SK-N-SH (cell line): ENCODE data around the gene TCF19. TPM values are rescaled to one million over a fixed set of nuclear protein-coding genes. Genes with fewer than 3 reads are reported as not detected.

Source experiments
- CTCF ChIA-PET: fragments of 300-600, 350-600 bp; formaldehyde crosslinking; extraction: SDS; loops from one replicate; lab custom pipeline; 2021; lab: Yijun Ruan, JAX
- POLR2A ChIA-PET: fragments of 350-600 bp; sonication (Branson Sonifier 250); formaldehyde crosslinking; extraction: SDS; loops from one replicate; lab custom pipeline; 2020; ENCODE audit warnings: antibody characterized with exemption, inconsistent platforms; lab: Yijun Ruan, JAX
- DNase-seq: peaks from one replicate; pipeline ENCODE4 v3.0.0; 2012
- H2AFZ ChIP-seq: fragments of 200-600 bp; sonication (generic); 2 replicates; pipeline ENCODE4 v1.8.1; 2016; ENCODE audit warnings: antibody characterized with exemption, mild to moderate bottlenecking, low read depth
- H3F3A ChIP-seq: fragments of 200-600 bp; sonication (generic); replicated peaks from 2 replicates; pipeline ENCODE3; 2016; ENCODE audit warnings: antibody characterized with exemption, mild to moderate bottlenecking; ENCODE audit not compliant: insufficient read depth
- H3K27ac ChIP-seq, 2 experiments: fragments of 200-500 bp in 1 of 2; fragments of 200-600 bp in 1 of 2; sonication (Bioruptor generic) in 1 of 2; sonication (generic), shearing (Covaris generic) in 1 of 2; 2 replicates each; pipeline versions ENCODE4 v1.5.1 to v1.6.1; 2014 to 2016; ENCODE audit warnings: low read depth in 2 of 2, inconsistent platforms in 1 of 2, low read length in 1 of 2, mild to moderate bottlenecking in 1 of 2, mixed read lengths in 1 of 2
- H3K27me3 ChIP-seq: fragments of 200-600 bp; sonication (generic), shearing (Covaris generic); 2 replicates; pipeline ENCODE4 v1.6.1; 2016; ENCODE audit warnings: mixed run types; ENCODE audit not compliant: insufficient read depth
- H3K36me3 ChIP-seq, 2 experiments: fragments of 200-500 bp in 1 of 2; fragments of 200-600 bp in 1 of 2; sonication (Bioruptor generic) in 1 of 2; sonication (generic) in 1 of 2; replicated peaks in 1 of 2; 2 replicates each; pipeline versions ENCODE3 to v1.5.1; 2014 to 2016; ENCODE audit warnings: low read length in 1 of 2, mild to moderate bottlenecking in 1 of 2; ENCODE audit not compliant: insufficient read depth in 2 of 2, control insufficient read depth in 1 of 2
- H3K4me1 ChIP-seq, 2 experiments: fragments of 200-500 bp in 1 of 2; fragments of 200-600 bp in 1 of 2; sonication (Bioruptor generic) in 1 of 2; sonication (generic), shearing (Covaris generic) in 1 of 2; 2 replicates each; pipeline versions ENCODE4 v1.5.1 to v1.6.1; 2014 to 2016; ENCODE audit warnings: low read depth in 1 of 2, low read length in 1 of 2, mixed run types in 1 of 2; ENCODE audit not compliant: insufficient read depth in 2 of 2, control insufficient read depth in 1 of 2
- H3K4me2 ChIP-seq: fragments of 200-600 bp; sonication (generic), shearing (Covaris generic); 2 replicates; pipeline ENCODE4 v1.6.1; 2017; ENCODE audit warnings: mixed run types
- H3K4me3 ChIP-seq, 2 experiments: fragments of 200-500 bp in 1 of 2; fragments of 200-600 bp in 1 of 2; sonication (Bioruptor generic) in 1 of 2; sonication (generic), shearing (Covaris generic) in 1 of 2; 2 replicates each; pipeline versions ENCODE4 v1.5.1 to v1.8.1; 2014 to 2016; ENCODE audit warnings: low read depth in 2 of 2, inconsistent platforms in 1 of 2, low read length in 1 of 2, mild to moderate bottlenecking in 1 of 2, mixed read lengths in 1 of 2, moderate library complexity in 1 of 2
- H3K79me2 ChIP-seq: fragments of 200-600 bp; sonication (generic); 2 replicates; pipeline ENCODE4 v1.8.1; 2017; ENCODE audit warnings: mild to moderate bottlenecking; ENCODE audit not compliant: insufficient read depth
- H3K9ac ChIP-seq: fragments of 200-600 bp; sonication (generic); 2 replicates; pipeline ENCODE4 v1.6.1; 2017; ENCODE audit warnings: mixed run types
- H3K9me2 ChIP-seq: fragments of 200-600 bp; sonication (generic); 2 replicates; pipeline ENCODE4 v1.6.1; 2017; ENCODE audit warnings: mixed run types
- H3K9me3 ChIP-seq: fragments of 200-600 bp; sonication (generic); 2 replicates; pipeline ENCODE4 v1.6.1; 2017; ENCODE audit warnings: mixed run types, mild to moderate bottlenecking, moderate library complexity
- H4K20me1 ChIP-seq: fragments of 200-600 bp; sonication (generic); 2 replicates; pipeline ENCODE4 v1.6.1; 2017; ENCODE audit warnings: mild to moderate bottlenecking, mixed run types; ENCODE audit not compliant: insufficient read depth
- CHD2 ChIP-seq: fragments of 150-350 bp; IDR thresholded peaks from 2 replicates; pipeline ENCODE4 v1.6.1; 2018; ENCODE audit warnings: low read length; ENCODE audit not compliant: partially characterized antibody
- ELF1 ChIP-seq: IDR thresholded peaks from 2 replicates; pipeline ENCODE4 v1.4.0; 2012
- EP300 ChIP-seq, 2 experiments: IDR thresholded peaks; 2 replicates each; pipeline versions ENCODE4 v1.4.0 to v1.6.1; 2012; ENCODE audit warnings: borderline replicate concordance in 1 of 2, low read depth in 1 of 2, low read length in 1 of 2
- FOSL2 ChIP-seq: IDR thresholded peaks from 2 replicates; pipeline ENCODE4 v1.4.0; 2012; ENCODE audit warnings: low read depth, mild to moderate bottlenecking, moderate library complexity, borderline replicate concordance
- JUND ChIP-seq: IDR thresholded peaks from 2 replicates; pipeline ENCODE4 v1.4.0; 2012
- MAX ChIP-seq: IDR thresholded peaks from 2 replicates; pipeline ENCODE4 v1.4.0; 2012; ENCODE audit warnings: low read depth
- MXI1 ChIP-seq: IDR thresholded peaks from 2 replicates; pipeline ENCODE4 v1.6.1; 2012; ENCODE audit warnings: mild to moderate bottlenecking, low read depth, low read length, improper control_type of control experiment
- NFIC ChIP-seq: IDR thresholded peaks from 2 replicates; pipeline ENCODE4 v1.4.0; 2012; ENCODE audit warnings: borderline replicate concordance
- PBX3 ChIP-seq: IDR thresholded peaks from 2 replicates; pipeline ENCODE4; 2012
- POLR2AphosphoS5 ChIP-seq: IDR thresholded peaks from 2 replicates; pipeline ENCODE4 v1.6.1; 2012; ENCODE audit warnings: low read depth, low read length
- RCOR1 ChIP-seq: fragments of 150-350 bp; IDR thresholded peaks from 2 replicates; pipeline ENCODE4 v1.6.1; 2017; ENCODE audit warnings: antibody characterized with exemption, low read length
- SIN3A ChIP-seq: IDR thresholded peaks from 2 replicates; pipeline ENCODE4 v1.6.1; 2012; ENCODE audit warnings: low read depth, mild to moderate bottlenecking, low read length, moderate library complexity, borderline replicate concordance
- TAF1 ChIP-seq: IDR thresholded peaks from 2 replicates; pipeline ENCODE4 v1.6.1; 2012; ENCODE audit warnings: low read depth, mild to moderate bottlenecking, low read length, moderate library complexity, borderline replicate concordance
- TCF12 ChIP-seq: IDR thresholded peaks from 2 replicates; pipeline ENCODE4 v1.4.0; 2012
- TEAD4 ChIP-seq: IDR thresholded peaks from 2 replicates; pipeline ENCODE4 v1.4.0; 2012; ENCODE audit warnings: mild to moderate bottlenecking, borderline replicate concordance; ENCODE audit not compliant: insufficient read depth
- YY1 ChIP-seq: IDR thresholded peaks from 2 replicates; pipeline ENCODE4 v1.4.0; 2012; ENCODE audit warnings: low read depth, mild to moderate bottlenecking
- WGBS: methylation state at CpG from one replicate; pipeline ENCODE4 v1.1.6; 2017; ENCODE audit warnings: low lambda C conversion rate; 5-methylcytosine and 5-hydroxymethylcytosine counted together
- polyA plus RNA-seq, 3 experiments: library from polyadenylated mRNA; depleted of rRNA; stranded (reverse); fragments of >200 nt; gene quantifications; 2 replicates each; pipeline ENCODE4 v1.2.3, GENCODE V29; 2012
- TF ChIP-seq, protein P1 (sequence below): IDR thresholded peaks from 2 replicates; pipeline ENCODE4 v1.6.1; 2012; ENCODE audit warnings: mild to moderate bottlenecking, low read depth, low read length, moderate library complexity
- TF ChIP-seq, protein P2 (sequence below): IDR thresholded peaks from 2 replicates; pipeline ENCODE4 v1.4.0; 2012; ENCODE audit warnings: low read depth, borderline replicate concordance

Gene TCF19
- polyA plus RNA-seq, 1 of the 3 experiments (the other 2 are of a cell fraction): 9.3 TPM

GRCh38 chr6:31114541-31114878, 43.9 kb upstream of the TCF19 start, which contains the start of gene PSORS1C1:
TSS of gene PSORS1C1 (plus strand) at chr6:31114800. CDS start at chr6:31129633, 14,833 bp downstream.
- CTCF ChIA-PET: interaction anchor here (1.7 to 4.8 kb wide), 2 partner anchors 12 to 13 kb away, joined by 4 to 20 read pairs; no protein-coding TSS in a partner anchor
- POLR2A ChIA-PET: no interaction called here
- 0 out of 2 replicates have a peak, but pooled peaks have one; percentile 16 for TF ChIP-seq YY1
- peak; percentile 87 for TF ChIP-seq NFIC
- peak; percentile 53; the same call in 1 of the 2 replicates for TF ChIP-seq MAX
- peak; percentile 93; the same call in 1 of the 2 replicates for TF ChIP-seq FOSL2
- TF ChIP-seq MXI1: no peak
- TF ChIP-seq SIN3A: peak; percentile 85; the same call in 1 of the 2 replicates
- TF ChIP-seq EP300 (IDR thresholded peaks at IDR 0.05; ENCODE audit: borderline replicate concordance in 1 of 2, low read depth in 1 of 2, low read length in 1 of 2): peak in 1 of 2 experiments; percentile 60; a peak in 1 of 4 replicates
- peak; percentile 84 for TF ChIP-seq TCF12
- TF ChIP-seq TEAD4: 0 out of 2 replicates have a peak, but pooled peaks have one; percentile 73
- TF ChIP-seq POLR2AphosphoS5: peak; percentile 76
- 0 out of 2 replicates have a peak, but pooled peaks have one; percentile 26 for TF ChIP-seq TAF1
- TF ChIP-seq JUND: peak; percentile 89
- TF ChIP-seq, protein P1, sequence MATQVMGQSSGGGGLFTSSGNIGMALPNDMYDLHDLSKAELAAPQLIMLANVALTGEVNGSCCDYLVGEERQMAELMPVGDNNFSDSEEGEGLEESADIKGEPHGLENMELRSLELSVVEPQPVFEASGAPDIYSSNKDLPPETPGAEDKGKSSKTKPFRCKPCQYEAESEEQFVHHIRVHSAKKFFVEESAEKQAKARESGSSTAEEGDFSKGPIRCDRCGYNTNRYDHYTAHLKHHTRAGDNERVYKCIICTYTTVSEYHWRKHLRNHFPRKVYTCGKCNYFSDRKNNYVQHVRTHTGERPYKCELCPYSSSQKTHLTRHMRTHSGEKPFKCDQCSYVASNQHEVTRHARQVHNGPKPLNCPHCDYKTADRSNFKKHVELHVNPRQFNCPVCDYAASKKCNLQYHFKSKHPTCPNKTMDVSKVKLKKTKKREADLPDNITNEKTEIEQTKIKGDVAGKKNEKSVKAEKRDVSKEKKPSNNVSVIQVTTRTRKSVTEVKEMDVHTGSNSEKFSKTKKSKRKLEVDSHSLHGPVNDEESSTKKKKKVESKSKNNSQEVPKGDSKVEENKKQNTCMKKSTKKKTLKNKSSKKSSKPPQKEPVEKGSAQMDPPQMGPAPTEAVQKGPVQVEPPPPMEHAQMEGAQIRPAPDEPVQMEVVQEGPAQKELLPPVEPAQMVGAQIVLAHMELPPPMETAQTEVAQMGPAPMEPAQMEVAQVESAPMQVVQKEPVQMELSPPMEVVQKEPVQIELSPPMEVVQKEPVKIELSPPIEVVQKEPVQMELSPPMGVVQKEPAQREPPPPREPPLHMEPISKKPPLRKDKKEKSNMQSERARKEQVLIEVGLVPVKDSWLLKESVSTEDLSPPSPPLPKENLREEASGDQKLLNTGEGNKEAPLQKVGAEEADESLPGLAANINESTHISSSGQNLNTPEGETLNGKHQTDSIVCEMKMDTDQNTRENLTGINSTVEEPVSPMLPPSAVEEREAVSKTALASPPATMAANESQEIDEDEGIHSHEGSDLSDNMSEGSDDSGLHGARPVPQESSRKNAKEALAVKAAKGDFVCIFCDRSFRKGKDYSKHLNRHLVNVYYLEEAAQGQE: 0 out of 2 replicates have a peak, but pooled peaks have one; percentile 22
- TF ChIP-seq, protein P2, sequence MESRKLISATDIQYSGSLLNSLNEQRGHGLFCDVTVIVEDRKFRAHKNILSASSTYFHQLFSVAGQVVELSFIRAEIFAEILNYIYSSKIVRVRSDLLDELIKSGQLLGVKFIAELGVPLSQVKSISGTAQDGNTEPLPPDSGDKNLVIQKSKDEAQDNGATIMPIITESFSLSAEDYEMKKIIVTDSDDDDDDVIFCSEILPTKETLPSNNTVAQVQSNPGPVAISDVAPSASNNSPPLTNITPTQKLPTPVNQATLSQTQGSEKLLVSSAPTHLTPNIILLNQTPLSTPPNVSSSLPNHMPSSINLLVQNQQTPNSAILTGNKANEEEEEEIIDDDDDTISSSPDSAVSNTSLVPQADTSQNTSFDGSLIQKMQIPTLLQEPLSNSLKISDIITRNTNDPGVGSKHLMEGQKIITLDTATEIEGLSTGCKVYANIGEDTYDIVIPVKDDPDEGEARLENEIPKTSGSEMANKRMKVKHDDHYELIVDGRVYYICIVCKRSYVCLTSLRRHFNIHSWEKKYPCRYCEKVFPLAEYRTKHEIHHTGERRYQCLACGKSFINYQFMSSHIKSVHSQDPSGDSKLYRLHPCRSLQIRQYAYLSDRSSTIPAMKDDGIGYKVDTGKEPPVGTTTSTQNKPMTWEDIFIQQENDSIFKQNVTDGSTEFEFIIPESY: no peak
- TF ChIP-seq RCOR1: no peak
- no peak for TF ChIP-seq CHD2
- TF ChIP-seq PBX3: peak; percentile 55; the same call in 1 of the 2 replicates
- peak; percentile 41 for TF ChIP-seq ELF1

More at GRCh38 chr6:31114541-31114878, 43.9 kb upstream of the TCF19 start, which contains the start of gene PSORS1C1:
- H3K79me2 ChIP-seq: peaks cover 30% of the 10 kb centered on the region
- H2AFZ ChIP-seq: peak within 1 kb of the TSS; percentile 58
- peak within 1 kb of the TSS; percentile 85 for H3K4me2 ChIP-seq
- no peaks in the 10 kb centered on the region for H4K20me1 ChIP-seq
- no peaks in the 10 kb centered on the region; the same call in 1 of the 2 replicates for H3K27me3 ChIP-seq
- H3K4me1 ChIP-seq: peaks cover 2 to 12% of the 10 kb centered on the region in 2 experiments; a peak in 3 of 4 replicates
- WGBS: 3% methylated on average over 3 of the region's 3 CpGs
- peak within 1 kb of the TSS; percentile 69 for H3K9ac ChIP-seq
- peaks cover 5% of the 10 kb centered on the region for H3F3A ChIP-seq
- H3K9me2 ChIP-seq: no peaks in the 10 kb centered on the region
- peak within 1 kb of the TSS; percentile 37 to 56; a peak in 3 of 4 replicates for H3K4me3 ChIP-seq
- no peaks in the 10 kb centered on the region for H3K9me3 ChIP-seq
- no peaks in the 10 kb centered on the region for H3K36me3 ChIP-seq
- DNase-seq: no peak
- peak within 1 kb of the TSS; percentile 67 to 86 for H3K27ac ChIP-seq
